ENCODE measurements around the gene TENM4.

Gene TENM4

DNA sequence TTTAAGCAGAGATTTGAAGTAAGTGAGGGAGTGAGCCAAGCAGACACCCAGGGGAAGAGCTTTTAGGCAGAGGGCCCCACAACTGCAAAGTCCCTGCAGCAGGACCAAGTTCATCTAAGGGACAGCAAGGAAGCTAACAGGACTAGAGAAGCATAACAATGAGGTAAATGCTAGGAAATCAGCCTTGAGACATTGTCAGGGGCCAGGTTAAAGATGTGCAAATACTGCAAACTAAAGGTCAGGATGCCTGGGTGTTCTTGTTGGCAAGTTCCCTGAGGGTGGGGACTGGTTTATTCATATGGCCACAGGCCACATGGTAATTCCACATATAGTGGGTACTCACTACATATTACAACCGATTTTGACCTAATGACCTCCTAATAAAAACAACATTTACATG, 467.0 kb downstream of the TENM4 start:
- DNase-seq (ENCODE audit: low read depth in 2 of 2), result no peak

- DNase-seq (ENCODE audit: low read depth in 2 of 2), result no peak
These were observed 468.2 kb downstream of the TENM4 start for GRCh38 chr11:78972590-78972989.

GRCh38 chr11:78972177-78972576, 468.7 kb downstream of the TENM4 start:
- DNase-seq (ENCODE audit: low read depth in 2 of 2), result no peak

DNA sequence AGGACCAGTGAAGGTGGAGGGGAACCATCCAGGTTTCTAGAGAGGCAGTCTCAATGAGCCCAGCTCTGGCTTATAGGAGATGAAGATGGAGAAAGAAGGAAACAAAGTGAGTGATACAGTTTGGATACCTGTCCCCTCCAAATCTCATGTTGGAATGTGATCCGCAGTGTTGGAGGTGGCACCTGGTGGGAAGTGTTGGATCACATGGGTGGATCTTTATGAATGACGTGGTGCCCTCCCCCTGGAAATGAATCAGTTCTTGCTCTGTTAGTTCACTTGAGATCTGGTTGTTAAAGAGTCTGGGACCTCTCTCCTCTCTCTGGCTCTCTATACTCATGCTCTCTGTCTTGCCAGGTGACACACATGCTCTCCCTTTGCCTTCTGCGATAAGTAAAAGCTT, 473.0 kb downstream of the TENM4 start:
- no peak for DNase-seq (ENCODE audit: low read depth in 2 of 2)

DNA sequence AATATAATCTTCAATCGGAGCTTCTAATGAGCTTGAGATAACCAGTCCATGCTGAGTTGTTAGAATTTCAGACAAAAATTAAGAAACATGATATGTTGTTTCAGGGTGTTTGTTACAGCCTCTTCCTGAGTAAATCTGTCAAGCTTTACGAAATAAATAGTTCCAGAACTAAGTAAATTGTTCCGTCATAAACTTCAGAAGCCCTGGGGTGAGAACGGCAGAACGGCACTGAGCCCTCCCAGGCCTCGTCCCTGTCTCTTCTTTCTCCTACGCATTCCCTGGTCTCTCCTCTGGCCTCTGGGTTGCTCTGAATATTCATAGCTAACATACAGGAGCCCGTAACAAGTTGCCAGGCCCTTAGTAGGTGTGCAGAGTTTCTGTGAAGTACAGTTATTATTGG, 475.4 kb downstream of the TENM4 start:
- DNase-seq (ENCODE audit: low read depth in 2 of 2), result no peak

- no peak for DNase-seq (ENCODE audit: low read depth in 2 of 2)
These were observed 478.7 kb downstream of the TENM4 start for GRCh38 chr11:78961937-78962701.

- no peak for DNase-seq (ENCODE audit: low read depth in 2 of 2)
These were observed 479.6 kb downstream of the TENM4 start for GRCh38 chr11:78961247-78961646.

GRCh38 chr11:78958444-78958843, 482.4 kb downstream of the TENM4 start:
- no peak for DNase-seq (ENCODE audit: low read depth in 2 of 2)

DNA sequence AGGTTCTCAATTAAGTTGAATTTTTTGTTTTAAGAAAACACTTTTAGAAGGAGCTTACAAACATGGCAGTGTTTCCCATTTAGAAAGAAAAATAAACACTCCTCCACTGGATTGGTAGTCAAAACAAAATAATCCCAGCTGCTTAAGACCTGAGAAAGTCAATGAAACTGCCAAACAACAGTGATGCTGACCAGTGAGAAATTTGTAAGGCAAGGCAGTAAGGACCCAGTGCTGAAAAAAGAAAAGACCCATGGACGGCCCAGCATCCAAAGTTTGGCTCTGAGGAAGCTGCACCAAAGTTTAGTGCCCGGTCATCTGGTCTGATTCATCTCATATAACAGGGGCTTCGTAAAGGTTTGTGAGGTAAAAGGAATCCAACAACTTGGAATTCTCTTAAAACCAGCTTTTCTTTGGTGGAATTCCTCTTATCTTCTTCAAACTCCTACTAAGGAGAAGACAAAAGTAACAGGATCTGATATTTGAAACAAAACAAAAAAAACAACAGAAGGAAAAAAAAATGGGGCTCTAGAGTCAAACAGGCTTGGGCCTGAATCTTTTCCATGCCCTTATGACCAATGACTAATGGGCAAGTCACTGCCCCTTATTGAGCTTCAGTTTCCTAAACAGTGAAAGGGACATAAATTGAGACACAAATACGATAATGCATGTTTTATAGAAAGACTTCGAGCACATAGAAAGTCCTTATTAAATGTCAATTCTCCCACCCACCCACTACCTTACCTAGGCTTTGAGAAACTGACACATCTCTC, 483.2 kb downstream of the TENM4 start:
- DNase-seq (ENCODE audit: low read depth in 2 of 2), result no peak

- DNase-seq (ENCODE audit: low read depth in 2 of 2), result no peak
These were observed 486.1 kb downstream of the TENM4 start for GRCh38 chr11:78954696-78955095.

DNA sequence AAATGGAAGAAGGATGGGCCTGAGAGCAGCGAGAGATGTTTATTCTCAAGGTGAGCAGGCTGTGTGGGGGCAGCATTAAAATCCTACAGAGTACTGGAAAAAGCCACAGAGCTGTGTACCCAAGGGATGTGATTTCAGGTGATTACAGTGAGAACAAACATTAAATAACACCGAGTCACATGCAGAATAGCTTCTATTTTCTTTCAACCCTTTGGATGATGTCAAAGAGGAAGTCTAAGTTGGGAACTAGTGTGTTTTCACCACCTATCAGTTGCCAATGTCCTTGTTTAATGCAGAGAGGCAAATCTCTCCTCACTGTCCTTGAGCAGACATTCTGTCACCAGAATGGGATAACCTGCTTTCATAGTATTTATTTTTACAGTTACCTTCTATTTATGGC, 486.6 kb downstream of the TENM4 start:
- no peak for DNase-seq (ENCODE audit: low read depth in 2 of 2)

GRCh38 chr11:78952890-78953289, 487.9 kb downstream of the TENM4 start:
- DNase-seq (ENCODE audit: low read depth in 2 of 2), result no peak

DNA sequence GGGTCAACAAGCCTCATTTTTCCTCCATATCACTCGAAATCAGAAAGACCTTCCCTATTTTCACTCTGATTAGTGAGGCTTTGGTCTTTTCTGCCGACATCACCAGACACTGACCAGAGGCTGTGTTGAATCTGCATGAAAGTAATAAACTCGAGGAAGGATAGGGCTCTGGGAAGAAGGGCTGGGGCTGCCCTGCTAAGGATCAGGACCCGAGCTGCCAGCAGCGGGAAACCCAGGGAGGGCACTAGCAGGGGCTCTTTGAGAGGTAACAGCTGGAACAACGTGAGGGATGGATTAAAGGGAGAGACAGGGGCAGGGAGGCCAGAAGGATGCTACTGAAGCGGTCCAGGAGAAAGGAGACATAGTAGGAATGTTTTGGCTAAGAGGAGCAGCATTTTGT, 488.7 kb downstream of the TENM4 start:
- no peak for DNase-seq (ENCODE audit: low read depth in 2 of 2)

- DNase-seq (ENCODE audit: low read depth in 2 of 2), result no peak
These were observed 490.7 kb downstream of the TENM4 start for GRCh38 chr11:78949976-78950690.

DNA sequence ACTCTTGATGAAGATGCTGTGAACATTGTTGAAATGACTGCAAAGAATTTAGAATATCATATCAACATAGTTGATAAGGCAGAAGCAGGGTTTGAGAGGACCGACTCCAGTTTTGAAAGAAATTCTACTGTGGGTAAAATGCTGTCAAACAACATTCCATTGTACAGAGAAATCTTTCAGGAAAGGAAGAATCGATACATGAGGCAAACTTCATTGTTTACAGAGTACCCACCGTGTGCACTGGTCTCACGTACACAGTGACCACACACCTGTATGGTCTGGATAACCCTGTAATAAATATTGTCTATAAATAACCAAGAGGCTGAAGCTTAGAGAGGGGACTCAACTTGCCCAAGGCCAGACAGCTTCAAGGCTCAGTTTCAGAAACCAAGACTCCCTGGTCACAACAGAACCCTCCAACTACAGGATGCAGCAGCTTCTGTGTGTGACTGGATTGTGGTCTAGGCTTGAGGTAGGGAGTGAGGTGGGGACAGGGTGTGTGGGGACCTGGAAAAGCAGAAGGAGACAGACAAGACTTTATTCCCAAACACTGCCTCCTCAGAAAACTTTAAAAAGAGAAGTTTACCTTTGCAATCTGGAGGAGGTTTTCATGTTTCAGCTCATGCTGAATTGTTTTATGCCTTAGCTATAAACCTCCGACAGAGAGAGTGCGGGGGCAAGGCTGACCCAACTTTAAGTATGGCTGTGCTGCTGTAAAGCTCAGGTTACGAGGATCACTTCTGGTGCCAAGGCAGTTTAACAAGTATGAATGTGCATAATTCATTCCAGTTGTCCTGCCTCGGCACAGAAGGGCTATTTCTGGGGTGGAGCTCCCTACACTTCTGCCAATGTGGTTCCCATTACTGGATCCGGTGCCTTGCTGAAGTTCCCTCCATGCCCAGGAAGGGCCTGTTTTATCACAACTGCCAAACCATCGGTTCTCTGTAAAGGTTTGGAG, 493.6 kb downstream of the TENM4 start:
- no peak for DNase-seq (ENCODE audit: low read depth in 2 of 2)

GRCh38 chr11:78943841-78944240, 497.0 kb downstream of the TENM4 start:
- no peak for DNase-seq (ENCODE audit: low read depth in 2 of 2)

- no peak for DNase-seq (ENCODE audit: low read depth in 2 of 2)
These were observed 497.7 kb downstream of the TENM4 start for GRCh38 chr11:78943154-78943553.

- DNase-seq (ENCODE audit: low read depth in 2 of 2), result no peak
These were observed 499.5 kb downstream of the TENM4 start for GRCh38 chr11:78941226-78941851.

- DNase-seq (ENCODE audit: low read depth in 2 of 2), result no peak
These were observed 500.2 kb downstream of the TENM4 start for GRCh38 chr11:78940500-78941225.

- no peak for DNase-seq (ENCODE audit: low read depth in 2 of 2)
These were observed 501.9 kb downstream of the TENM4 start for GRCh38 chr11:78938971-78939370.
